Activated T-cell treated with anti-CD3 and anti-CD28 coated beads for 48 hours (primary cell): ENCODE data around the gene PTH1R.

ENCODE experiments used
- DNase-seq: peaks from one replicate; pipeline ENCODE4 v3.0.0-alpha.2; 2020; ENCODE audit warnings: low read depth

Gene PTH1R

GRCh38 chr3:46883054-46883829, 5.7 kb downstream of the PTH1R start:
- no peak for DNase-seq

- no peak for DNase-seq
These were observed 6.3 kb downstream of the PTH1R start for GRCh38 chr3:46883830-46884185.

DNA sequence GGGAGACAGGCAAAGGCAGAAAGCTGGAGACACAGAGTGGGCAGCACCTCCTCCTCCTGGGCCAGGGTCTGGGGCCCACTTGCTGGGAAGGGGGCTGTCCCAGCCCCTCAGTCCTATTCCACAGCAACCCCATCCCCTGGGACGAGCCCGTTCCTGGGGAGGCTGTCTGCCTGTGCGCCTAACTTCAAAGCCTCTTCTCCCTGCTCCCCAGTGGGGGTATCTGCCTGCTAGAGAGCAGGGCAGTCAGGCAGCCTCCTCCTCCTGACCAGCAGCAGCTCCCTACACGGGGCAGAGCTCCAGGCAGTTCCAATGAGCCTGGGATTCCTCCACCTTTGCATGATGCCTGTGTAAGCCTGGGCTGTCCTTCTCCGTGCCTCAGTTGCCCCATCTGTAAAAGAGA, 6.9 kb downstream of the PTH1R start:
- DNase-seq: no peak

- DNase-seq: no peak
These were observed 7.4 kb downstream of the PTH1R start for GRCh38 chr3:46884929-46885328.

GRCh38 chr3:46885612-46886011, 8.1 kb downstream of the PTH1R start:
- no peak for DNase-seq

DNA sequence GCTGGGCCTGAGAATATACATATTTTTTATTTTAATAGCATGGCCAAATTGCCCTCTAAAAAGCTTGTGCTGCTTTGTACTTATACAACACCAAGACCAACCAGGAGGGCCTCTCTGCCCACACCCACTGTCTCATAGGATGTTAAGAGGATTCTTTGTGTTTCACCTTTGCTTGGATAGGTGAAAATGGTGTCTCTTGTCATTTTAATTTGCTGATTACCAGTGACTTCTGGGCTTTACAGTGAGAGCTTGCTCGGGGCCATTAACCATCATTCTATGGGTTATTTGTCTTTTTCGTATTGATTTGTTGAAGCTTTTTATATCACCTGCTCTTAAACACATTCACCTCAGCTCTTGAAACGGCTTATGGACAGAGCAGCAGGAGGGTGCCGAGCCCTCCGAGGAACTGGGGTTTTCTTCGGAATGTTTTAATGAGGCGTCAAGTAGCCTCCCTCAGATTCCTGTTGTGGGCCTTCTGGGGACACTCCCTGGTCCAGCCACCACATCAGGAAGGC, 10.5 kb downstream of the PTH1R start:
- no peak for DNase-seq

DNA sequence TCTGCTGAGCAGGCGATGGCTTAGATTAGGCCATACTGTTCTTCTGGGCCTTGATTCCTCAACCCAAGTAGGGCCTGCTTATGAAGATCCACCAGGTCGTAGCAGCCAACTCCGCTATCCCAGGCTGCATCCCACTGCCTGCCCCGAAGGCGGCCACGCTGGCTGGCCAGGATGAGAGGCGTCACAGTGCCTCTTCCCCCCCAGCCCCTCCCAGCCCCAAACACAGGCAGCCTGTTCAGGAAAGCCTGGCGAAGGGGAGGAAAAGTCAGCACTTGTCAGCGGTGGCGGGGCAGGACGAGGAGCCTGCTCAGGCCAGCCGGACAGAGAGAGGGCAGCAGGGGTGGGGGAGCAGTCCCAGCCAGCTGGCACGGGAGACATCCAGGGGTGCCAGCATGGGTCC, 11.2 kb downstream of the PTH1R start:
- no peak for DNase-seq

DNA sequence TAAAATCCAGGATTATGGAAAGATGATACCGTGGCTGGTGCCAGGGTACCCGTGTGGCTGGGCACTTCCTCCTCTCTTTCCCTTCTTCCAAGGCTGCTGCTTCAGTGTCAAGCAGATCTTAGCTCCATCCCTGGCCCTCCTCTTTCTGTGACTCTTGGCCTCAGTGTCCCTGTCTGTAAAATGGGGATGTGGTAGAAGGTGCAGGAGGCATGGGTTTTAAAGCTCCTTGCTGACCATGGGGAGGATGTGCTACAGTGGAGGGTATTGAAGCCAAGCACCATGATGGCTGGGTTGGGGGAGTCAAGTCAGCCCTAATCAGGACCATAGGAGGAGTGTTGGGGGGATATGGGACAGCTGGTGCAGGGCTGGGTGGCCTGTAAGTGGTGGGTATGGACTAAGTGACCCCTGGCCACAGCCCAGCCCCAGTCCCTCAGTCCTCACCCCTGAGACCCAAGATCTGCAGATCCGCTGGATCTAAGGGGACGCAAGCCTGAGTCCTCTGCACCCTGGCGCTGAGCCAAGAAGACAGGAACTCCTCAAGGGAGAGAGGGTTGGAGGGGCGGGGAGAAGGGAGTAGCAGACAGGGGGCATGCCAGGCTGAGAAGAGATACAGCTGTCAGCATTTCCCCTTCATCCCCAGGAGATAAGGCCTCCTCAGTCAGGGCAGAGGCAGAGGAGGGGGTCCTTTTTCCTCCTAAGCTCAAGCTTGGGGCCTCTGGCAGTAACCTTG, 12.0 kb downstream of the PTH1R start:
- DNase-seq: no peak

- DNase-seq: no peak
These were observed 12.6 kb downstream of the PTH1R start for GRCh38 chr3:46890132-46890531.

DNA sequence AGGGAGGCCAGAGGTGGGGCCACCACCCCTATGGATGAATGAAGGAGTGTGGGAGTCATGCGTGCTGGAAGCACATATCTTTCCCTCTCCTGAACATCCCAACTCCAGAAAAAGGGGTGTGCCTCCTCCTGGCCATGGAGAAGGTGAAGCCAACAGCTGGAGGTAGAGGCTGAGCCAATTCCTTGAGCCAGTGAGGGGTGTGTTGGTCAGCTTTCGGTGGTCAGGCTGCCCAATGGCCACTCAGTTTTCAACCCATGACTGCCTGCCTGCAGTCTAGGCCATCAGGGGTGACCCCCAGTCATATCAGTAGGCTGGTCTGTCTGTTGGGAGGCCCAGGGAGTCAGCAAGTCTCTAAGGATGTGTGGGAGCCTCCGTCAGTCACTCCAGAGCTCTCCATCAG, 13.6 kb downstream of the PTH1R start:
- no peak for DNase-seq

- no peak for DNase-seq
These were observed 15.0 kb downstream of the PTH1R start for GRCh38 chr3:46892285-46893145.

- DNase-seq: no peak
These were observed 15.7 kb downstream of the PTH1R start for GRCh38 chr3:46893146-46893748.

DNA sequence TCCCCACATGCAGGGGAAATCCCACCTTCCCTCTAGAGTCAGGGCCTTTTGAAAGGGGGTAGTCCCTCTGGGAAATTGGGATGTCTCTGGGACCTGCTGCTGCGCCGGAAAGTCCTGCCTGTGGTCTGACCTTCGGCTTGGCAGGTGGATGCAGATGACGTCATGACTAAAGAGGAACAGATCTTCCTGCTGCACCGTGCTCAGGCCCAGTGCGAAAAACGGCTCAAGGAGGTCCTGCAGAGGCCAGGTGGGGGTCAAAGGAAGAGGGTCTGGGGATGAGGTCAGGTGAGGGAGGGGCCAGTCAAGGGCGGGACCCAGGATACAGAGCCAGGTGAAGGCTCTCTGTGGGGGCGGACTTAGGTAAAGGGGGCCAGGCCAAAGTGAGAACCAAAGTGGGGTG, 16.2 kb downstream of the PTH1R start:
- no peak for DNase-seq

- DNase-seq: no peak
These were observed 16.7 kb downstream of the PTH1R start for GRCh38 chr3:46894256-46894655.

- DNase-seq: peak; percentile 71
These were observed 17.7 kb downstream of the PTH1R start for GRCh38 chr3:46895204-46895660.

DNA sequence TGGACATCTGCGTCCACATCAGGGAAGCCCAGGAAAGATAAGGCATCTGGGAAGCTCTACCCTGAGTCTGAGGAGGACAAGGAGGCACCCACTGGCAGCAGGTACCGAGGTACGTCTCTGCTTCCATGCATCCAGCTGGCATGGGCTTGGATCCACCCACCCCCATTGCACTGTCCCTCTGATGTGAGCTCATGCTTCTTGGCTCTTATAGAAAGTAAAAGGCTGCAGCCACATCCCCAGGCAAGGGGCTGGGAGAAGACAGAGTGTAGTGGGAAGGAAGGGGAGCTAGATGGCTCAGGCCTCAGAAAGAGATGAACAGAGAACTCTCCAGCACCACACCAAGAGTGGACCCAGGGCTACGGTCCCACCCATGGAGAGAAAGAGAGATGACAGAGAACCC, 18.2 kb downstream of the PTH1R start:
- DNase-seq: no peak

GRCh38 chr3:46896386-46896785, 18.9 kb downstream of the PTH1R start:
- no peak for DNase-seq

GRCh38 chr3:46897031-46897430, 19.5 kb downstream of the PTH1R start:
- DNase-seq: no peak

GRCh38 chr3:46897829-46898320, 20.4 kb downstream of the PTH1R start:
- DNase-seq: no peak

DNA sequence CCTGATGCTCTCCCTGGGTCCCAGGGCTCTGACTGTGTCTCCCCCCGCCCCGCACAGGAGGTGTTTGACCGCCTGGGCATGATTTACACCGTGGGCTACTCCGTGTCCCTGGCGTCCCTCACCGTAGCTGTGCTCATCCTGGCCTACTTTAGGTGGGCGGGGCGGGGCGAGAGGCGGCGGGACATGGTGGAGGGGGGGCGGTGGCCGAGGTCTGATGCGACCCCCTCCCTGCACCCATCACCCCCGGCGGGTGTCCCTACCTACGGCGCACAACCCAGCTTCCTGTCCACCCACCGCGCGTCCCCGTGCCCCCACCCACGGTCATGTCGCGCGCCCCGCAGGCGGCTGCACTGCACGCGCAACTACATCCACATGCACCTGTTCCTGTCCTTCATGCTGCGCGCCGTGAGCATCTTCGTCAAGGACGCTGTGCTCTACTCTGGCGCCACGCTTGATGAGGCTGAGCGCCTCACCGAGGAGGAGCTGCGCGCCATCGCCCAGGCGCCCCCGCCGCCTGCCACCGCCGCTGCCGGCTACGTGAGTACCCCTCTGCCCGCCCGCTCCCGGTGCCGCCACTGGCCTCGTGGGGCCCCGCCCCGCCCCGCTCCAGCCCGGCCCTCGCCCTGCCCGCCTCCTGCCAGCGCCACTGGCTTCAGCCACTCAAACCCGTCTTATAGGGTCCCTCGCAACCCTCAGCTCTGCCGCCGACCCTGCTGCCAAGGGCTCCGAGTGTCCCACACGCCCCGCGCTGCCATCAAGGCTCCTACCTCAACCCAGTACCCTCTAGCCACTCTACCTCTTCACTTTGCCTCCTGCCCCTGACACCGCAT, 21.0 kb downstream of the PTH1R start:
- no peak for DNase-seq
